ENCODE data around the gene COX10.
"Not testable (repeated sequence)": the region's sequence is repeated elsewhere in the genome, so short reads cannot be mapped to it uniquely, and the experiment has no call there.

Gene COX10

DNA sequence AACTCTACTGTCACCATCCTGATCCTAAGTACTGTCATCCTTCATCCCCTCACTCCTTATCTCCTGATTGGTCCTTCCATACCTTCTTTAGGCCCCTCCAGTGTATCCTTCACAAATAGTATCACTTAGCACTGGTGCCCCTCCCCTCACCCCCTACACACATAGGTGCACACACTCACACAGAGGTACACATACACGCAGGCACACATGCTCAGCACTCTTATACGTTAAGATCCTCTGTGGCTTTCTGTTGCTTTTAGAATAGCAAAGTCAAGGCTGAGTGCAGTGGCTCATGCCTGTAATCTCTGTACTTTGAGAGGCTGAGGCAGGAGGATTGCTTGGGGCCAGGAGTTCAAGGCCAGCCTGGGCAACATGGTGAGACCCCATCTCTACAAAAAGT, 135.2 kb downstream of the COX10 start:
- no peak for DNase-seq (ENCODE audit: low read depth, low spot score)

DNA sequence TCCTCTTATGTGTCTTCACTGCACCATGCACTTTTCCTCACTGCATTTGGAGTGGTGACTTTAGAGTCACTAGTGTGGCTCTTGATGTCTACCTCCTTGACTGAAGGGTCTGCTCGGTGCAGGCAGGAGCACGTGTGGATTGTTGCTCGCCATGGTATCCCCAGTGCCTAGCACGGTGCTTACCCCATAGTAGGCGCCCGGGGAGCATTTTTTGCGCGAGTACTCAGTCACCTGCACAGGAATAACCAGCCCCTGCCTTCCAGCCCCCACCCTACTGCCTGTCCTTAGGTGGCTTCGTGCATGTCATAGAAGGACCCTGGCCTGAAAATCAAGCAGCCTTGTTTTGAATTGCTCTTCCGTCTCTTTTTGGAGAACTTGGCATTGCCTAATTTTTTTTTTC, 136.1 kb downstream of the COX10 start:
- DNase-seq (ENCODE audit: low read depth, low spot score) = no peak

DNA sequence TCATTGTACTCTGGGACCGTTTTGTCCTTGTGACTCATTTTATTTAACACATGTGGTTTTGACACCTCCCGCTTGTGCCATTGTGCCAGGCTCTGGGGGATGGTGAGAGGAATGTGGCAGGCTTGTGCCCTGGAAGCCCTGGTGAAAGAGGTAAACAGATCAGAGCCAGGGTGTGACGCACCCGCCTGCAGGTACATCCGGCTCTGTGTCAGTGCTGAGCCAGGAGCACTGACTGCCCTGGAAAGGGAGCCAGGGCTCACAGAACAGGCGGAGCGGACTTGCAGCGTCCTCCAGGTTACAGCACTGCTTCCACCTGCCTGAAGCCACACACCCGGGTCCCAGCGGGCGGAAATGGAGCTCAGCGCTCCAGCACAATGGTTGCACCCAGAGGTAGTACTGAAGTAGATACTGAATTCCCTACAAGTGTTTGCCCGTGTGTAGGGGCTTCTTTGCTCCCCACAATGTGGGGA, 136.7 kb downstream of the COX10 start:
- no peak for DNase-seq (ENCODE audit: low read depth, low spot score)

DNA sequence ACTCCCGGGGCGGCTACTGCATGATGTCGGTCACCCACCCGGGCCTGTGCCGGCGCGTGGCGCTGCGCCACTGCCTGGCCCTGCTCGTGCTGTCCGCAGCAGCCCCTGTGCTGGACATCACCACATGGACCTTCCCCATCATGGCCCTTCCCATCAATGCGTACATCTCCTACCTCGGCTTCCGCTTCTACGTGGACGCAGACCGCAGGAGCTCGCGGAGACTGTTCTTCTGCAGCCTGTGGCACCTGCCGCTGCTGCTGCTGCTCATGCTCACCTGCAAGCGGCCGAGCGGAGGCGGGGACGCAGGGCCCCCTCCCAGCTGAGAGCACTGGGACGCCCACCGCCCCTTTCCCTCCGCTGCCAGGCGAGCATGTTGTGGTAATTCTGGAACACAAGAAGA, 137.6 kb downstream of the COX10 start:
- DNase-seq (ENCODE audit: low read depth, low spot score) = no peak

DNA sequence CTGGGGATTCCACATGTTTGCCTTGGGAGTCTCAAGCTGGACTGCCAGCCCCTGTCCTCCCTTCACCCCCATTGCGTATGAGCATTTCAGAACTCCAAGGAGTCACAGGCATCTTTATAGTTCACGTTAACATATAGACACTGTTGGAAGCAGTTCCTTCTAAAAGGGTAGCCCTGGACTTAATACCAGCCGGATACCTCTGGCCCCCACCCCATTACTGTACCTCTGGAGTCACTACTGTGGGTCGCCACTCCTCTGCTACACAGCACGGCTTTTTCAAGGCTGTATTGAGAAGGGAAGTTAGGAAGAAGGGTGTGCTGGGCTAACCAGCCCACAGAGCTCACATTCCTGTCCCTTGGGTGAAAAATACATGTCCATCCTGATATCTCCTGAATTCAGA, 138.5 kb downstream of the COX10 start:
- no peak for DNase-seq (ENCODE audit: low read depth, low spot score)

DNA sequence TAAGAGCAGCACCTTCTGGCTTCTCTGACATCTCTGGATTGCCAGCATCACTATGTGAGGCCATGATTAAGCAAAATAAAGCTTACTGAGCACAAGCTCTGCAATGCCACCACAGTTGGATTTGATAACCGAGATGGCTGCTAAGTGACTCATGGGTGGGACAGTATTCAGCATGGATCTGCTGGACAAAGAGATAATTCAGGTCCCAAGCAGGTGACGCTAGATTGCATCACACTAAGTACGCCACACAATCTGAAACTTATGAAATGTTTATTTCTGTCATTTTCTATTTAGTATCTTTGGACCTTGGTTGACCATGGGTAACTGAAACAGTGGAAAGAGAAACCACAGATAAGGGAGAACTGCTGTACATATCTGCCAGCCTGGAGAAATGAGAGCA, 139.9 kb downstream of the COX10 start:
- DNase-seq (ENCODE audit: low read depth, low spot score) = no peak

DNA sequence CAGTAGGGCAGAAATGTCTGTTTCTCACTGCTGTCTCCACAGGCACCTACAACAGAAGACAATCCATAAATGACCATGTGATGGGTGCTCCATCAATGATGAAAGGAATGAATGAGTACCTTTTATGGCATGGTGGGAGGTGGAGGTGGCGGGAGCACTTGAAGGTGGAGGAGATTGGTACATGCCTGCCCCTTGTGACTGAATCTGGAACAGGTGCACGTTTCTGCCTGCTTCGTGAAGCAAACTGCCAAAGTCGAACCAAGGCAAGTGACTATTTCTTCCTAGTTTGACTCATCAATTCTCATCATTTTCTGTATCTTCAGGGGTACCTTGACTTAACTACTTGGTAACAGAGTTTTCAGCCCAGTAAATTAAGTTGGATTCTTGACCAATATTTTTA, 141.9 kb downstream of the COX10 start:
- no peak for DNase-seq (ENCODE audit: low read depth, low spot score)

DNA sequence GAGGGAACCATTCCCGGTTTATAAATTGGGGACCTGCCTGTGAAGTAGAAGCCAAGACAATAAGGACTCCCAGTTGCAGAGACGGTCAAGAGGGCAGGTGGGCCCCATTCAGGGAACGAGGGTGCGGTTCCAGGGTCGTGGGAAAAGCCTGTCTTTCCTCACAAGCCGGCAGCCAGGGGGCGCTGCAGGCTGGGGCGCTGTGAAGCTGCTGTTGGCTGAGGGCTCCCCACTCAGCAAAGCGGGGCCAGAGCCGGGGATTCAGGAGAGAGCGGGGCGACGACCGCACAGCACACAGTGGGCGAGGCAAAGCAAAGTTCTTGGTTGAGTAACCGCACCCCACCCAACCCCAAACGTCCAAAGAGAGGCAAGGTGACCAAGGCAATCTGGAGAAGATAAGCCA, 142.5 kb downstream of the COX10 start:
- DNase-seq (ENCODE audit: low read depth, low spot score) = no peak

DNA sequence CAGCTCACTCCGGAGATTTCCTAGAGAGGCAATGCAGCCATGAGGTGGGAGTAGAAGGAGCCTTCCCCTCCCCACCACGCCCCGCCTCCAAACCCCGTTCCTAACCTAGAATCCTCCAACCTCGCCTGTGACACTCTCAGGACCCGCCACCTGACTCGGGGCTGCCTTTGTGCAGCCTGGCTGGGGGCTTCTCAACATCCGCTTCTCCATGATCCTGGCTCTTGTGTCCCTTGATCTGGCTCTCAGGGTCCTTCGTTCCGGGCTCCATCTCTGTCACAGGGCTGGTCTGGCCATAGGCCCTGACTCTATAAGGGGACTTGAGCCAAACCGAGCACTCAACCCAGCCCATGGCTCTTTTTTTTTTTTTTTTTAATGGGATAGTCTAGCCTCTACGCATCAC, 143.1 kb downstream of the COX10 start:
- DNase-seq (ENCODE audit: low read depth, low spot score) = no peak

DNA sequence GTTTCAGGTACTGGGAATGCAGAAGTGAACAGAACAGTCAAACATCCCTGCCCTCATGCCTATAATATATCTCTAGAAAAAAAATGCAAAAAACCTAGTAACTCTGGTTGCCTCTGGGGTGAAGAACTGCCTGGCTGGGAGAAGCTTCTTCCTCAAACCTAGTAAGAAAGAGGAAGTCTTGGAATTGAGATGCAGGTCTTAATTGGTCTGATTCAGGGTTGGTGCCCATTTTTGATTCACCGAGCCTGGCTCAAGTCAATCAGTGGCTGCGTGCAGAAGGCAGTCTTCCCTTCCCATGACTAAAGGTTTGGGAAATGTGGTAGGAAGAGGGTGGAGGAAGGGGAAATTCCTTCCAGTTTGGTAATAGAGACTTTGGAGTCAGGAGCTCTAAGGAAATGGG, 145.0 kb downstream of the COX10 start:
- DNase-seq (ENCODE audit: low read depth, low spot score) = no peak

DNA sequence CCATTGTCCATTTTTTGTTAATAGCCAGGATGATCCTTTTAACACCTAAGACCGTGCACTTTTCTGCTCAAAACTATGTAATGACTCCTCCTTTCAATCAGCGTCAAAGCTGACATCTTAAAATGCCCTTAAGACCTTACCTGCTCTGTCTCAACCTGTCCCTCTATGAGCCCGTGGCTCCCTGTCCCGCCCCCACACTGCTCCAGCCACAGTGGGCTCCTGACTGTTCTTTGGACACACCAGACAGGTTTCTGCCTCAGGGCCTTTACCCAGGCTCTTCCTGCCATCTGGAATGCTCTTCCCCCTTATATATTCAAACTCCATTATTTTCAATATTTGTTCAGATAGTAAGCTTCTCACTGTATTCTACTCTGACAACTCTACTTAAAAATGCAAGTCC, 153.3 kb downstream of the COX10 start:
- DNase-seq (ENCODE audit: low read depth, low spot score) = no peak

DNA sequence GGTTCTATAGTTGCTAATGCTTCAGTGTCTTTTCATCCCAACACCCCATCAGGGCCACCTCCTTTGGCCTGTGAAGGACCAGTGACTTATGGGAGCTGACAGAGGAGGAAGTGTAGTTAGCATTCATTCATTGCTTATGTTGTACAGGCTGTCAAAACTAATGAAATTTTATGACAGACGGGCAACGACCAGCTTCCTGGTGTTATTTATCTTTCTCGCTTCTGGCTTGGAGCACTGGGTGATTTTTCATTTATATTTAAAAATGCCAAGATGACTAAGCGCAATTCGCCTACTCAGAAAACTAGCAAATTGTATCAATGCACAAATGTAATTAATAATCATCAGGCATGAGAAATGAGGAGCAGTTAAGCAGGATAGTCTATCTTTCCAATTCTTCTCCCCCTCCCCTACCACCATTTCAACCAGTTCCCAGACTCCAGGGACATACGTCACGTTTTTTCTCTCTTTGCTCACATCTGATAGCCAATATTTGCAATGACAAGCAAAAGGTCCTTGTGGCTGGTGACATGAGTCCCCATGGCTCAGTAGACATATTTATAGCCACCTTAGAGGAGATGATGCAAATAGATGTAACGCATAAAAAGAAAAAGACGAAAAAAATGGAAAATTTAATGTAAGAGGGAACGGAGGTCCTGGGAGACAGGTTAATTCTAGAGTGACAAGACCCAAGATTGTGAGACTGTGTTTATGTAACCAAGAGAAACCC, 156.1 kb downstream of the COX10 start:
- DNase-seq (ENCODE audit: low read depth, low spot score) = no peak

DNA sequence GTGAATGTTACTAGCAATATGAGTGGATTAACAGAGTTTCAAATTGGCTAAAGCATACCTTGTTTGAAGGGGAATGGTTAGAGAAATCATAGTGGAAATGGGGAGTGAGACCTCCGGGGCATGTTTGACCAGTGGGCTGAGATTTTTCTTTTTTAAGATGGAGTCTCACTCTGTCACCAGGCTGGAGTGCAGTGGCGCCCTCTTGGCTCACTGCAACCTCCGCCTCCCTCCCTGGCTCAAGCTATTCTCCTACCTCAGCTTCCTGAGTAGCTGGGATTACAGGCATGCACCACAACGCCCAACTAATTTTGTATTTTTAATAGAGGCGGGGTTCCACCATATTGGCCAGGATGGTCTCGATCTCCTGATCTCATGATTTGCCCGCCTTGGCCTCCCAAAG, 157.7 kb downstream of the COX10 start:
- no peak for DNase-seq (ENCODE audit: low read depth, low spot score)

DNA sequence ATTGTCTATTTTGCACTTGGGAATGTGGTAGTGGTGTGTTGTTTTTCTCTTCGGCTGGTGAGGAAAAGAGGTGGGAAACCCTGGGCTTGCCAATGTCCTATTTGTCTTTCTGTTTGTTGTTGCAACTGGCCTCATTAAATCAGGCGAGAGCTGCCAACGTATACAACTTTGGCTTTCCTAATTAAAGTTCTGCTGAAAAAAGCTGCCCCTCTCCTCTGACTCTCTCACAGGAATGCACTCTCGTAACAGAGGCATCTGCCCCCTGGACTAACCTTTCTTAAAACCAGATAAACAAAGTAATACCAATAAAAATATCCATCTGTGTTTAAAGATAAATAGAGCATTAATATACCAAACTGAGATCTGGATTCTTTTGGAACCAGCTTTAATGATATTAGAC, 159.6 kb downstream of the COX10 start:
- DNase-seq (ENCODE audit: low read depth, low spot score) = no peak

DNA sequence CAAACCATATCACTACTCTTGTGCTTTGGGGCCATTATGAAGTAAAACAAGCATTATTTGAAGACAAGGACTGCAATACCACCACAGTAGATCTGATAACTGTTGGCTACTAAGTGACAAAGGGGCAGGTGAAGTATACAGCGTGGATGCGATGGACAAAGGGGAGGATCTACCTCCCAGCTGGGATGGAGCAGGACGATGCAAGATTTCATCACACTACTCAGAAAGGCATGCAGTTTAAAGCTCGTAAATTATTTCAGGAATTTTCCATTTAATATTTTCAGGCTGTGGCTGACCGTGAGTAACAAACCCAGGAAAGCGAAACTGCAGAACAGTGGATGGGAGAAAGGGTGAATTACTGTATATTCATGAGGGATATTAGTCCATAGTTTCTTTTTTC, 161.9 kb downstream of the COX10 start:
- DNase-seq (ENCODE audit: low read depth, low spot score) = not testable (repeated sequence)

DNA sequence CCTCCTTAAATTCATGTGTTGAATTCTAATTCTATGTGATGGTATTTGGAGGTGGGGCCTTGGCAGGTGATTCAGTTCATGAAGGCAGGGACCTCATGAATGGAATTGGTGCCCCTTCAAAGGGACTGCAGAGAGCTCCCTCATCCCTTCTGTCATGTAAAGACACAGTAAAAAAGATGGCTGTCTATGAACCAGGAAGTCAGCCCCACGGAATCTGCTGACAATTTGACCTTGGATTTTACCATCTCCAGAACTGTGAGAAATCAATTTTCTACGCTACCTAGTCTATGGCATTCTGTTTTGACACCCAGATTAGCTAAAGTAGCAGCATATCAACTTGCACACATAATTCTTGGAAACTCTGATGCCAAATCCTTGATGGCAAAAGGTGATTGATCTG, 165.7 kb downstream of the COX10 start:
- not testable (repeated sequence) for DNase-seq (ENCODE audit: low read depth, low spot score)

DNA sequence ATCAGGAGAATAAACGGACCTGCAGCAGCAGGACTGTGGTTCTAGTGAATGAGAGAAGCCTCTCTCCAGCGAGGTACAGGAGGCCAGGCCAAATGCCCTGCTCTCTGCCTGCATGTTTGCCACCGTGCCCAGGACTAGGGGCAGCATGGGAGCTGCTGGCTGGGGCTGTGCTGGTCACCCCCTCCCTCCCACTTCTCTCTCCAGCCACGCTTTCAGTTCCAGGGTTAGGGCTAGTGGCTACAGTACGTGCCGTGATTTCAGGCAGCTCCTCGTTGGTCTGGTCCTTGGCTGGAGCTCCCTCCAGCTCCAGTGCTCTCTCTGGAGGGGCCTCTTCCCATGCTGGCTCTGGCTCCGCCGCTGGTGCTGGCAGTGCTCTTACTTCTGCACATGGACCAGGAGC, 166.7 kb downstream of the COX10 start:
- not testable (repeated sequence) for DNase-seq (ENCODE audit: low read depth, low spot score)

DNA sequence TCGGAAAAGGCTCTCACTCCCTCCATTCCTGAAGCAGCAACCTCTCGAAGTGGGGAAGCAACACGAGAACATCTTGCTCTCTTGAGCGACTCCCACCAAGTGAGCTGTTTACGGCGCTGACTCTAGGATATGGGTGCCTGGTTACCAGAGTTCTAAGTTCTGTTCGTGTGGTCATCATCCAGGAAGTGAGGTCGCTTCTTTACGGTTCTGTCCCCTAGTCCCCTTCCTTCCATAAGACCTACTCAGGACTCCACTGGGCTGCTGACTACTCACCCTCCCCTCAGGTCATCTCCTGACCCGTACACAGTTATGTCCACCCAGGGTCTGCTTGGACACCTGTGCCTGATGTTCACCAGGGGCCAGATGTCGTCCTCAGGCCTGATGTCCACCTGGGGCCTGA, 167.5 kb downstream of the COX10 start, which contains the start of gene CDRT15:
TSS of gene CDRT15 (minus strand) at position 101 of the 400 bp plus-strand sequence. CDS start at position 72, 29 bp downstream.
- not testable (repeated sequence) for DNase-seq (ENCODE audit: low read depth, low spot score)

DNA sequence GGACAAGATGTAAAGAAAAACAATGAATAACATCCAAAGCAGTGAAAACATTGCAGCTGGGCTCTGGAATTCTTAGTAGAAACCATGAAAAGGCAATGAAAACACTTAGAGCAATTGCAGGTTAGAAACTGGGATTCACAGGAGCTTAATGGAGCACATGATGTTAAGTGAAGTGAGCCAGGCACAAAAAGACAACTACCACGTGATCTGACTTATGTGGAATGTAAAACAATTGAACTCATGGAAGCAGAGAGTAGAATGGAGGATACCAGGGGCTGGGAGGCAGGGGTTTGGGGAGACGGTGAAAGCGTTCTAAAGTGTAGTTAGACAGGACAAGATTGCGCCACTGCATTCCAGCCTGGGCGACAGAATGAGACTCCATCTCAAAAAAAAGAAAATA, 170.0 kb downstream of the COX10 start:
- not testable (repeated sequence) for DNase-seq (ENCODE audit: low read depth, low spot score)

DNA sequence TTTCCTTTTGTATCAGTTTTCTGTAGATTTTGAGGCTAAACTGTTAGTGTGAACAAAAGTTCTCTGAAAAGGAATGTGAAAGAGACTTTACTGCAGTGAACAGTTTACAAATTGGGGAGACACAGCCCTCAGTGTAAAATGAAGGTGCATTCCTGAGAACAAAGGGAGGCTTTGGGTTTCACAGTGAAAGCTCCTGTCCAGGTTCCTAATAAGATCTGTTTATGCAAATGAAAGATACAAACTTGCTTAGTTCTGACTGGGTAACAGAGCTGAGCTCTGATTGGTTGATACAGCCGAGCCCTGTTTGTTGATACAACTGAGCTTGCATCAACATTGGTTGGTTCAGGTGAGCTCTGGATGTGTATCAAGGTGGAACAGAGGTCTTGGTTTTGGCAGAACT, 175.7 kb downstream of the COX10 start:
- DNase-seq (ENCODE audit: low read depth, low spot score) = no peak

DNA sequence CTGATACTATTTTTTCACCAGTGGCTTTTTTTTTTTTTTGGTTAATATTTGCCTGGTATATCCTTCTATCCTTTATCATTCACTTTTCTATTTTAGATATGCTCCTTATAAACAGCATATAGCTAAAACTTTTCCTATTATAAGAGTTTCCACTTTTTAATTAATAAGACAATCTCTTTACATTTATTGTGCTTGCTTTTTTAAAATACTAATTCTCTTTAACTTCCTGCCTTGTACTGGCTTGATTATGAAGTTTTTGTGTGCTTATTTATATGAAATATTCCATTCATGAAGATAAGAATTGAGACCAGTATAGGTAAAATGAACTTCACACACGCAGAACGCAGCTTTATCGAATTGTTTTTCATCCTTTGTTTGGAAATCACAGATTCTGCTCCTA, 176.3 kb downstream of the COX10 start:
- DNase-seq (ENCODE audit: low read depth, low spot score) = no peak
